ENCODE data around the gene WDR36.

The WDR36 gene

DNA sequence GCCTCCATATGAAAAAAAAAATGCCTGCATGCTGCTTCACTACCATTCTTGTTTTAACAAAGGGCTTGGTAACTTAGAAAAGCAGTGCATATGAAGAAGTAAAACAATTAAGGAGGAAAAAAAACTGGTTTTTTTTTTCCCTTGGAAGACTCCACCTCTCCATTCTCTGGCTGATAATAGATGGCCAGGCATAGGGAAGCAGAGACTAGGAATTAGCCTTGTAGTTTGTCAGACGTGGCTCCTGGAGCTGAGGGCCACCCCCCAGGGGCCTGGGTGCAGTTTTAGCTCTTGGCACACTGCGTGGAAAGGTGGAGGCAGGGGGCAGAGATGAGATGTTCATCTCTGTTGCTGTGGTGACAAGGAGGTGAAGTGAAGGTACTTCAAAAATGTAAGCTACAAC, 42.7 kb downstream of the WDR36 start:
- TF ChIP-seq TEAD4 (IDR thresholded peaks at IDR 0.05): no peak
- TF ChIP-seq TCF12 (IDR thresholded peaks at IDR 0.05; ENCODE audit: low read depth): no peak
- TF ChIP-seq REST (IDR thresholded peaks at IDR 0.05; ENCODE audit: low read depth): no peak
- no peak for TF ChIP-seq EP300 (IDR thresholded peaks at IDR 0.05; ENCODE audit: borderline replicate concordance)

DNA sequence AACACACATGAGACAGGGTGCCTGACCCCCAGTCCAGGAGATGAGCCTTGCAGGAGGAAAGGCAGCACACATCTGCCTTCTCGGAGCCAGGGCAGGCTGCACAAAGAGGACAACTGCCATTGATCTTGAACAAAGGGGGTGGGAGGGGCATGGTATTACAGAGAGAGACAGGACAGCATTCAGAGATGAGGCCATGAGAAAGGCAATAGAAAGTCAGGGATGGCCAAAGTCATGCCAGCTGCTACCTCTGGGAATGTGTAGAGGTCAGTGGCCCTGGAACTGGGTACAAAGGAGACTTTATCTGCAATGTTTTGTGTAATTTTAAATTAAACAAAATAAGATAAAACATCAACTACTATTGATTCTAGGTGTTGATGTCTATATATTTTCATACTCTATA, 43.2 kb downstream of the WDR36 start:
- TF ChIP-seq, protein P1, sequence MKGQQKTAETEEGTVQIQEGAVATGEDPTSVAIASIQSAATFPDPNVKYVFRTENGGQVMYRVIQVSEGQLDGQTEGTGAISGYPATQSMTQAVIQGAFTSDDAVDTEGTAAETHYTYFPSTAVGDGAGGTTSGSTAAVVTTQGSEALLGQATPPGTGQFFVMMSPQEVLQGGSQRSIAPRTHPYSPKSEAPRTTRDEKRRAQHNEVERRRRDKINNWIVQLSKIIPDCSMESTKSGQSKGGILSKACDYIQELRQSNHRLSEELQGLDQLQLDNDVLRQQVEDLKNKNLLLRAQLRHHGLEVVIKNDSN (IDR thresholded peaks at IDR 0.05): no peak
- TF ChIP-seq RAD21 (IDR thresholded peaks at IDR 0.05; ENCODE audit: low read depth): no peak
- TF ChIP-seq TEAD4 (IDR thresholded peaks at IDR 0.05): no peak
- TF ChIP-seq TCF12 (IDR thresholded peaks at IDR 0.05; ENCODE audit: low read depth): no peak
- TF ChIP-seq NFIC (IDR thresholded peaks at IDR 0.05): no peak
- no peak for TF ChIP-seq CREB1 (IDR thresholded peaks at IDR 0.05; ENCODE audit: low read depth)
- no peak for TF ChIP-seq ZBTB7A (IDR thresholded peaks at IDR 0.05; ENCODE audit: low read depth)
- no peak for TF ChIP-seq CEBPB (IDR thresholded peaks at IDR 0.05)
- TF ChIP-seq, protein P2, sequence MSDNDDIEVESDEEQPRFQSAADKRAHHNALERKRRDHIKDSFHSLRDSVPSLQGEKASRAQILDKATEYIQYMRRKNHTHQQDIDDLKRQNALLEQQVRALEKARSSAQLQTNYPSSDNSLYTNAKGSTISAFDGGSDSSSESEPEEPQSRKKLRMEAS (IDR thresholded peaks at IDR 0.05): no peak
- no peak for TF ChIP-seq YY1 (IDR thresholded peaks at IDR 0.05; ENCODE audit: low read depth)
- TF ChIP-seq EGR1 (IDR thresholded peaks at IDR 0.05): no peak
- TF ChIP-seq REST (IDR thresholded peaks at IDR 0.05; ENCODE audit: low read depth): no peak
- TF ChIP-seq EP300 (IDR thresholded peaks at IDR 0.05; ENCODE audit: borderline replicate concordance): no peak
- TF ChIP-seq TAF1 (IDR thresholded peaks at IDR 0.05; ENCODE audit: low read depth): no peak
- TF ChIP-seq FOXM1 (IDR thresholded peaks at IDR 0.05; ENCODE audit: borderline replicate concordance, low read depth): no peak

DNA sequence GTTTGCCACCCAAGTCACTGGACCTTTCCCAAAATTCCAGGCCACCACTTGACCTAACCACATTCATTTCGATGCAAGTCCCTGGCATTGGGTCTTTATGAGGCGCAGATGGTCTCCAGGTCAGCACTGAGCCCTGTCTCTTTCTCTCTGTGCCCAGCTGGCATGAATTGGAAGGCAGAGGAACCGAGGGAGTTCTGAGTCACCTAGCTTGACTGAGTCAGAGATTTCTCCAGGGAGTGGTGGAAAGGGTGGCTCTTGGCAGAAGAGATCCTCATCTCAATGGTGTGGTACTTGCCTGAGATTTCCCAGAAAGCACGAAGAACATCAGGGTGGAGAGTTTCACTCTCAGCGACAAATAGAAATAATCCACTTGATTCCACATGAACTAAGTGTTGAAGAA, 43.8 kb downstream of the WDR36 start:
- no peak for TF ChIP-seq REST (IDR thresholded peaks at IDR 0.05; ENCODE audit: low read depth)
- no peak for TF ChIP-seq RAD21 (IDR thresholded peaks at IDR 0.05; ENCODE audit: low read depth)
- TF ChIP-seq YY1 (IDR thresholded peaks at IDR 0.05; ENCODE audit: low read depth): no peak
- no peak for TF ChIP-seq TCF12 (IDR thresholded peaks at IDR 0.05; ENCODE audit: low read depth)
- TF ChIP-seq CEBPB (IDR thresholded peaks at IDR 0.05): no peak
- no peak for TF ChIP-seq NFIC (IDR thresholded peaks at IDR 0.05)
- TF ChIP-seq, protein P1 (IDR thresholded peaks at IDR 0.05): no peak
- no peak for TF ChIP-seq CREB1 (IDR thresholded peaks at IDR 0.05; ENCODE audit: low read depth)
- no peak for TF ChIP-seq FOXM1 (IDR thresholded peaks at IDR 0.05; ENCODE audit: borderline replicate concordance, low read depth)
- TF ChIP-seq EP300 (IDR thresholded peaks at IDR 0.05; ENCODE audit: borderline replicate concordance): no peak
- TF ChIP-seq EGR1 (IDR thresholded peaks at IDR 0.05): no peak
- no peak for TF ChIP-seq TEAD4 (IDR thresholded peaks at IDR 0.05)
- TF ChIP-seq TAF1 (IDR thresholded peaks at IDR 0.05; ENCODE audit: low read depth): no peak
- TF ChIP-seq ZBTB7A (IDR thresholded peaks at IDR 0.05; ENCODE audit: low read depth): no peak

GRCh38 chr5:111138096-111138495, 45.9 kb downstream of the WDR36 start:
- TF ChIP-seq FOXM1 (IDR thresholded peaks at IDR 0.05; ENCODE audit: borderline replicate concordance, low read depth): no peak
- TF ChIP-seq RAD21 (IDR thresholded peaks at IDR 0.05; ENCODE audit: low read depth): no peak
- TF ChIP-seq CREB1 (IDR thresholded peaks at IDR 0.05; ENCODE audit: low read depth): no peak
- TF ChIP-seq EP300 (IDR thresholded peaks at IDR 0.05; ENCODE audit: borderline replicate concordance): no peak
- no peak for TF ChIP-seq TCF12 (IDR thresholded peaks at IDR 0.05; ENCODE audit: low read depth)
- TF ChIP-seq, protein P1 (IDR thresholded peaks at IDR 0.05): no peak
- TF ChIP-seq, protein P2 (IDR thresholded peaks at IDR 0.05): no peak
- TF ChIP-seq ZBTB7A (IDR thresholded peaks at IDR 0.05; ENCODE audit: low read depth): no peak
- TF ChIP-seq YY1 (IDR thresholded peaks at IDR 0.05; ENCODE audit: low read depth): no peak
- no peak for TF ChIP-seq REST (IDR thresholded peaks at IDR 0.05; ENCODE audit: low read depth)
- TF ChIP-seq TAF1 (IDR thresholded peaks at IDR 0.05; ENCODE audit: low read depth): no peak
- TF ChIP-seq EGR1 (IDR thresholded peaks at IDR 0.05): no peak
- TF ChIP-seq TEAD4 (IDR thresholded peaks at IDR 0.05): no peak
- TF ChIP-seq CEBPB (IDR thresholded peaks at IDR 0.05): no peak
- no peak for TF ChIP-seq NFIC (IDR thresholded peaks at IDR 0.05)

All from Ishikawa (cell line).